Epithelial cell of esophagus (primary cell): ENCODE measurements around the gene CCDC7.
"Not testable (repeated sequence)": the region's sequence is repeated elsewhere in the genome, so short reads cannot be mapped to it uniquely, and the experiment has no call there.

Source experiments
- DNase-seq: peaks from one replicate; pipeline ENCODE4 v3.0.0; 2010; ENCODE audit warnings: low read depth
- H3K4me3 ChIP-seq: 2 replicates; pipeline ENCODE4 v1.5.1; 2011; ENCODE audit warnings: mild to moderate bottlenecking, low read length, control low read depth
- TF ChIP-seq, protein P1 (sequence below): IDR thresholded peaks from 2 replicates; pipeline ENCODE4 v1.5.1; 2011; ENCODE audit warnings: low read depth, mild to moderate bottlenecking, low read length, control low read depth, inconsistent platforms; ENCODE audit not compliant: insufficient read depth; ENCODE audit errors: missing control alignments

The CCDC7 gene

GRCh38 chr10:32489158-32489557 is 43.2 kb downstream of the CCDC7 start:
- DNase-seq, result no peak
- TF ChIP-seq, protein P1, sequence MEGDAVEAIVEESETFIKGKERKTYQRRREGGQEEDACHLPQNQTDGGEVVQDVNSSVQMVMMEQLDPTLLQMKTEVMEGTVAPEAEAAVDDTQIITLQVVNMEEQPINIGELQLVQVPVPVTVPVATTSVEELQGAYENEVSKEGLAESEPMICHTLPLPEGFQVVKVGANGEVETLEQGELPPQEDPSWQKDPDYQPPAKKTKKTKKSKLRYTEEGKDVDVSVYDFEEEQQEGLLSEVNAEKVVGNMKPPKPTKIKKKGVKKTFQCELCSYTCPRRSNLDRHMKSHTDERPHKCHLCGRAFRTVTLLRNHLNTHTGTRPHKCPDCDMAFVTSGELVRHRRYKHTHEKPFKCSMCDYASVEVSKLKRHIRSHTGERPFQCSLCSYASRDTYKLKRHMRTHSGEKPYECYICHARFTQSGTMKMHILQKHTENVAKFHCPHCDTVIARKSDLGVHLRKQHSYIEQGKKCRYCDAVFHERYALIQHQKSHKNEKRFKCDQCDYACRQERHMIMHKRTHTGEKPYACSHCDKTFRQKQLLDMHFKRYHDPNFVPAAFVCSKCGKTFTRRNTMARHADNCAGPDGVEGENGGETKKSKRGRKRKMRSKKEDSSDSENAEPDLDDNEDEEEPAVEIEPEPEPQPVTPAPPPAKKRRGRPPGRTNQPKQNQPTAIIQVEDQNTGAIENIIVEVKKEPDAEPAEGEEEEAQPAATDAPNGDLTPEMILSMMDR, result no peak
- no peak overlapping the region for H3K4me3 ChIP-seq

- TF ChIP-seq, protein P1, result no peak
These were observed 44.0 kb downstream of the CCDC7 start for GRCh38 chr10:32489901-32490300.

GRCh38 chr10:32494562-32494961 is 48.6 kb downstream of the CCDC7 start:
- DNase-seq, H3K4me3 ChIP-seq: not testable (repeated sequence)

More at GRCh38 chr10:32489901-32490300, 44.0 kb downstream of the CCDC7 start:
- H3K4me3 ChIP-seq, result no peak overlapping the region
- no peak for DNase-seq

GRCh38 chr10:32500136-32500535 is 54.2 kb downstream of the CCDC7 start:
- not testable (repeated sequence) for H3K4me3 ChIP-seq, DNase-seq

DNA sequence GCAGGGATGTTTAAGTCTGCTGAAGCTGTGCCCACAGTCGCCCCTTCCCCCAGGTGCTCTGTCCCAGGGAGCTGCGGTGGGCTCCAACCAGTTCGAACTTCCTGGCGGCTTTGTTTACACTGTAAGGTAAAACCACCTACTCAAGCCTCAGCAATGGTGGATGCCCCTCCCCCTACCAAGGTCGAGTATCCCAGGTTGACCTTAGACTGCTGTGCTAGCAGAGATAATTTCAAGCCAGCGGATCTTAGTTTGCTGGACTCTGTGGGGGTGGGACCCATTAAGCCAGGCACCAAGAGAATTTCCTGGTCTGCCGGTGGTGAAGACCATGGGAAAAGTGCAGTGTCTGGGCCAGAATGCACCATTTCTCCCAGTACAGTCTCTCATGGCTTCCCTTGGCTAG is 56.0 kb downstream of the CCDC7 start:
- H3K4me3 ChIP-seq, result no peak overlapping the region
- TF ChIP-seq, protein P1, result no peak
- DNase-seq, result no peak

- not testable (repeated sequence) for H3K4me3 ChIP-seq
These were observed 60.0 kb downstream of the CCDC7 start for GRCh38 chr10:32505762-32506420.

DNA sequence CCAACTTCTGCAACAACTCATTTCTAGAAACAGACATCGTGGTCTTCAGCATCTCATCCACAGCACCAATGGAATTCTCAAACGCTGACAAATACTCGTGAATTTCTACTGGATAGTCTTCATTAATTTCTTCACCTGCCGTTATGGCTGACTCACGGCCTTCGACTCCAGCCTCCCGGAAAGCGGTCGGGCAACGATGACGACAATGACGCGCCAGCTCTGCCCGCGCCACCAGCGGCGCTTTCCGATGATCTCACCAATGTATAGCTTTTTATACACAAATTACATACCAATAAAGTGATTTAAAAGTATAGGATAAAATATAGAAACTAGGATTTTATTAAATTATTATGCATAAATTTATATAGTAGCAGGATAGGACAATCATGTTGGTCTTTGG is 65.7 kb downstream of the CCDC7 start:
- TF ChIP-seq, protein P1, result no peak
- no peak for DNase-seq
- H3K4me3 ChIP-seq, result no peak overlapping the region

More at GRCh38 chr10:32505762-32506420, 60.0 kb downstream of the CCDC7 start:
- DNase-seq, result not testable (repeated sequence)

- DNase-seq, result no peak
- TF ChIP-seq, protein P1, result no peak
- no peak overlapping the region for H3K4me3 ChIP-seq
These were observed 70.9 kb downstream of the CCDC7 start for GRCh38 chr10:32516567-32517495.
